ENCODE measurements around the gene CALCR.
"Not testable (repeated sequence)": the region's sequence is repeated elsewhere in the genome, so short reads cannot be mapped to it uniquely, and the experiment has no call there.

Gene CALCR

GRCh38 chr7:93530701-93531100 lies 43.8 kb downstream of the CALCR start:
- no peaks in the 10 kb centered on the region for H3K36me3 ChIP-seq (ENCODE audit: control insufficient read depth, insufficient read depth, low read length)
- H3K27me3 ChIP-seq (ENCODE audit: control insufficient read depth, insufficient read depth, low read length, poor library complexity, severe bottlenecking), result no peaks in the 10 kb centered on the region
- no peaks in the 10 kb centered on the region for H3K4me1 ChIP-seq (ENCODE audit: control insufficient read depth, insufficient read depth, low read length)
- no peaks in the 10 kb centered on the region for H3K9me3 ChIP-seq (ENCODE audit: control insufficient read depth, low read length)
- no peak overlapping the region for H3K27ac ChIP-seq (ENCODE audit: insufficient read depth, low read depth, low read length, poor library complexity, severe bottlenecking)
- H3K4me3 ChIP-seq (ENCODE audit: insufficient read depth, low read depth, low read length), result no peak overlapping the region

DNA sequence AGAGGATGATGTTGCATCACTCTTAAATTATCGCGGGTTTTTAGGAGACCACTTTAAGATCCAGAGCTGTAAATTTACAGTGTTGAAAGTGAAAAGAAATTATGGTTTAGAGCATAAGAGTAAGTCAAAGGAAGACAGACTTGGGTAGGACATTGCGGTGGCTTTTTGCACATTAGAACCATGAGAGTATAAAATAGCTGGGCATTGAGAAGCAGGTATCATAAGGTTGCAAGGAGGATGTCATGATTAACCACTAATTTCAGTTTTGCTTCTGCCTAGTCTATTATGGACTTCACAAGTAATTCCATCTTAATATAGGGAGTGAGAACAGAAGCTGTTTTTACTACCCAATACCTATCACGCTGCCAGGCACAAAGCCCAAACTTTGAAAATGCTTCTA lies 57.7 kb downstream of the CALCR start:
- Histone ChIP-seq H3K4me1 (ENCODE audit: control insufficient read depth, insufficient read depth, low read length) (no peaks in the 10 kb centered on the region), H3K36me3 (ENCODE audit: control insufficient read depth, insufficient read depth, low read length) (no peaks in the 10 kb centered on the region)

DNA sequence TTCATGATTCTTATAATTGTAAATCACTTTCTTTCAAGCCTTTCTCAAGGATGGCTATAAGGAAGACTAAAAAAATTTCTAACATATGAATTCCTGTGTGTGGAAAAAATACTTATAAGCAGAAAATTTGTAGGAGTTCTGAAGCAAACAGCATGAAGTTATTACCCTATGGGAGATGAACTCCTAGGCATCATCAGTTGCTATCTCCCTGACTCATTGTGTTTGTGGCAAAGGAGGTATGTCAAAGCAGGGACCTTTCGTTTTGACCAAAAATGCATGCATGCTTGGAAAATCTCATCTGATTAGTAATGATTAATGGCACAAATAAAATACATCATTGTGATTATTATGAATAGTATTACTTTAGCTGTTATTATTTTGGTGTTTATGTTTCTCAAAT lies 59.4 kb downstream of the CALCR start:
- 91% methylated on average over 1 of the region's 1 CpG; no CpG with 5 or more reads in 1 of the 2 experiments for WGBS, 2 experiments
- H3K36me3 ChIP-seq (ENCODE audit: control insufficient read depth, insufficient read depth, low read length), result no peaks in the 10 kb centered on the region
- no peaks in the 10 kb centered on the region for H3K9me3 ChIP-seq (ENCODE audit: control insufficient read depth, low read length)
- H3K4me1 ChIP-seq (ENCODE audit: control insufficient read depth, insufficient read depth, low read length), result no peaks in the 10 kb centered on the region
- H3K4me3 ChIP-seq (ENCODE audit: insufficient read depth, low read depth, low read length), result no peak overlapping the region
- no peak overlapping the region for H3K27ac ChIP-seq (ENCODE audit: insufficient read depth, low read depth, low read length, poor library complexity, severe bottlenecking)
- no peaks in the 10 kb centered on the region for H3K27me3 ChIP-seq (ENCODE audit: control insufficient read depth, insufficient read depth, low read length, poor library complexity, severe bottlenecking)

More for the DNA sequence above, 57.7 kb downstream of the CALCR start:
- Histone ChIP-seq H3K4me3 (ENCODE audit: insufficient read depth, low read depth, low read length) (no peak overlapping the region), H3K9me3 (ENCODE audit: control insufficient read depth, low read length) (no peaks in the 10 kb centered on the region), H3K27me3 (ENCODE audit: control insufficient read depth, insufficient read depth, low read length, poor library complexity, severe bottlenecking) (no peaks in the 10 kb centered on the region), H3K27ac (ENCODE audit: insufficient read depth, low read depth, low read length, poor library complexity, severe bottlenecking) (no peak overlapping the region)
- WGBS, 2 experiments, result 96 to 97% methylated on average over 4 of the region's 4 CpGs

DNA sequence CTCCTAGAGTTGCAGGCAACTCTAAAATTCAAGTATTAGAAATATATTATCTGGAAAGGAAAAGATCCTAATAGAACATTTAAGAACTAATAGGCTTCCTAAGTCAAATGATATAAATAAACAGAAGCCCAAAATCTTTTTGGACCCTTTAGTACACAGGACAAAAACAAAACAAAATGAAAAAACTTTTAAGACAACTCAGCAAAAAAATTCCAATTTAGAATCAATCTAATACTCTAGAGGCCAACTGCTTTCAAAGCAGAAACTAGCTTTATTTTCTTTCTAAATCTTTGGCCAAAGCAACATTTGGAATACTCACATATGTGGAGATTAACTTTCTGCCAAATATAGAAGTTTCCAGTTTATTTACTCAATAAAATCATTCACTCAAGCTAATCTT lies 65.2 kb downstream of the CALCR start:
- Histone ChIP-seq H3K4me1 (ENCODE audit: control insufficient read depth, insufficient read depth, low read length) (no peaks in the 10 kb centered on the region), H3K9me3 (ENCODE audit: control insufficient read depth, low read length) (no peaks in the 10 kb centered on the region), H3K27ac (ENCODE audit: insufficient read depth, low read depth, low read length, poor library complexity, severe bottlenecking) (no peak overlapping the region), H3K36me3 (ENCODE audit: control insufficient read depth, insufficient read depth, low read length) (no peaks in the 10 kb centered on the region), H3K4me3 (ENCODE audit: insufficient read depth, low read depth, low read length) (no peak overlapping the region), H3K27me3 (ENCODE audit: control insufficient read depth, insufficient read depth, low read length, poor library complexity, severe bottlenecking) (no peaks in the 10 kb centered on the region)

DNA sequence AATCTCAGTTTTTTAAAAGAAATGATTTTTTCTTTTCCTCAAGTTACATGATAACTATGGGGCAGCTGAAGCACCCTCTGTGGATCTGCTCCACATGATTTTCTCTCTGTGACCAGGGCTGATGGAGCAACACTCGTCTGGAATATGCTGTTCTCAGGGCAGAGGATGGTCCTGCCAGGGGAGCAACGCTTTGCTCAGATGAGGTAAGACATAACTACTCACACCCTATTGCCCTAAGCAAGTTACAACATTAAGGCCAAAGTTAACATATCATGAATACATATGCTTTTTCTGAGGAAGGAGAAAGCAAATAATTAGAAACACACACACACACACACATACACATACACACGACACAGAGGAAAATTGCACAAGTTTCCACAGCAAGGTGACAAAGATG lies 71.4 kb downstream of the CALCR start:
- Histone ChIP-seq H3K4me3 (ENCODE audit: insufficient read depth, low read depth, low read length) (no peak overlapping the region), H3K9me3 (ENCODE audit: control insufficient read depth, low read length) (no peaks in the 10 kb centered on the region), H3K36me3 (ENCODE audit: control insufficient read depth, insufficient read depth, low read length) (no peaks in the 10 kb centered on the region), H3K27me3 (ENCODE audit: control insufficient read depth, insufficient read depth, low read length, poor library complexity, severe bottlenecking) (no peaks in the 10 kb centered on the region), H3K4me1 (ENCODE audit: control insufficient read depth, insufficient read depth, low read length) (no peaks in the 10 kb centered on the region), H3K27ac (ENCODE audit: insufficient read depth, low read depth, low read length, poor library complexity, severe bottlenecking) (no peak overlapping the region)
- 93 to 98% methylated on average over 3 of the region's 3 CpGs for WGBS, 2 experiments

DNA sequence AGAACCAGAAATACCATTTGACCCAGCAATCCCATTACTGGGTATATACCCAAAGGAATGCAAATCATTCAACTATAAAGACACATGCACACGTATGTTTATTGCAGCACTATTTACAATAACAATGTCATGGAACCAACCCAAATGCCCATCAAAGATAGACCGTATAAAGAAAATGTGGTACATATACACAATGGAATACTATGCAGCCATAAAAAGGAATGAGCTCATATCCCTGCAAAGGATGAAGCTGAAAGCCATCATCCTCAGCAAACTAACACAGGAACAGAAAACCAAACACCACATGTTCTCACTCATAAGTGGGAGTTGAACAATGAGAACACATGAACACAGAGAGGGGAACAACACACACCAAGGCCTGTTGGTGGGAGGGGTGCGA lies 82.7 kb downstream of the CALCR start:
- H3K36me3 ChIP-seq (ENCODE audit: control insufficient read depth, insufficient read depth, low read length); H3K4me1 ChIP-seq (ENCODE audit: control insufficient read depth, insufficient read depth, low read length); H3K27ac ChIP-seq (ENCODE audit: insufficient read depth, low read depth, low read length, poor library complexity, severe bottlenecking); H3K4me3 ChIP-seq (ENCODE audit: insufficient read depth, low read depth, low read length); H3K27me3 ChIP-seq (ENCODE audit: control insufficient read depth, insufficient read depth, low read length, poor library complexity, severe bottlenecking); H3K9me3 ChIP-seq (ENCODE audit: control insufficient read depth, low read length): not testable (repeated sequence)
- WGBS, 2 experiments, result 83 to 96% methylated on average over 1 to 2 of the region's 3 CpGs

- Histone ChIP-seq H3K27me3 (ENCODE audit: control insufficient read depth, insufficient read depth, low read length, poor library complexity, severe bottlenecking) (no peaks in the 10 kb centered on the region), H3K27ac (ENCODE audit: insufficient read depth, low read depth, low read length, poor library complexity, severe bottlenecking) (peak overlapping the region; percentile 76), H3K9me3 (ENCODE audit: control insufficient read depth, low read length) (no peaks in the 10 kb centered on the region), H3K36me3 (ENCODE audit: control insufficient read depth, insufficient read depth, low read length) (no peaks in the 10 kb centered on the region), H3K4me1 (ENCODE audit: control insufficient read depth, insufficient read depth, low read length) (peaks cover 18% of the 10 kb centered on the region), H3K4me3 (ENCODE audit: insufficient read depth, low read depth, low read length) (no peak overlapping the region)
- 38 to 56% methylated on average over 2 of the region's 2 CpGs for WGBS, 2 experiments
These were observed 97.8 kb downstream of the CALCR start for GRCh38 chr7:93476491-93477344.

GRCh38 chr7:93475811-93476210 lies 98.7 kb downstream of the CALCR start:
- Histone ChIP-seq H3K27ac (ENCODE audit: insufficient read depth, low read depth, low read length, poor library complexity, severe bottlenecking) (no peak overlapping the region), H3K27me3 (ENCODE audit: control insufficient read depth, insufficient read depth, low read length, poor library complexity, severe bottlenecking) (no peaks in the 10 kb centered on the region), H3K4me1 (ENCODE audit: control insufficient read depth, insufficient read depth, low read length) (peaks cover 18% of the 10 kb centered on the region), H3K4me3 (ENCODE audit: insufficient read depth, low read depth, low read length) (no peak overlapping the region), H3K9me3 (ENCODE audit: control insufficient read depth, low read length) (no peaks in the 10 kb centered on the region), H3K36me3 (ENCODE audit: control insufficient read depth, insufficient read depth, low read length) (no peaks in the 10 kb centered on the region)
- 69 to 70% methylated on average over 3 to 4 of the region's 4 CpGs for WGBS, 2 experiments

- H3K4me3 ChIP-seq (ENCODE audit: insufficient read depth, low read depth, low read length), result no peak overlapping the region
- H3K9me3 ChIP-seq (ENCODE audit: control insufficient read depth, low read length), result no peaks in the 10 kb centered on the region
- peaks cover 13% of the 10 kb centered on the region for H3K4me1 ChIP-seq (ENCODE audit: control insufficient read depth, insufficient read depth, low read length)
- 82 to 93% methylated on average over 1 of the region's 2 CpGs for WGBS, 2 experiments
- H3K36me3 ChIP-seq (ENCODE audit: control insufficient read depth, insufficient read depth, low read length), result no peaks in the 10 kb centered on the region
- no peak overlapping the region for H3K27ac ChIP-seq (ENCODE audit: insufficient read depth, low read depth, low read length, poor library complexity, severe bottlenecking)
- H3K27me3 ChIP-seq (ENCODE audit: control insufficient read depth, insufficient read depth, low read length, poor library complexity, severe bottlenecking), result no peaks in the 10 kb centered on the region
These were observed 103.1 kb downstream of the CALCR start for GRCh38 chr7:93471456-93471855.

DNA sequence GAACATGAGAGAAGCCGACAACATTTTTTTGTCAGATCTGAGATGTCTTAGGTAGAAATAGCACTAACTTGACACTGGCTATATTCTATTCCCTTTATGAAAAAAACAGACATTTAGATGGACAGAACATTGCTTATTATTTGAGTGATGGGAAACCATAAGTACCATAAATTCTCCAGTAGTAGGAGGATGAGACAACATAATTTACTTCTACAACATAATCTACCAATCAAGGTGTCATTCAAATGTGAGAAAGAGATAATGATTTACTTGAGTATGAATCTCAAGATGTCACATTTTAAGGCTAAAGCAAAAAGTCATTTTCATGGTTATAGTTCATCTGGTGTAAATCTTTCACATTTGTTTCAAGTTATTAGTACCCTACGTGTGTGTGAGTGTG lies 110.8 kb downstream of the CALCR start:
- no peaks in the 10 kb centered on the region for H3K9me3 ChIP-seq (ENCODE audit: control insufficient read depth, low read length)
- H3K4me1 ChIP-seq (ENCODE audit: control insufficient read depth, insufficient read depth, low read length), result peaks cover 6% of the 10 kb centered on the region
- no peak overlapping the region for H3K27ac ChIP-seq (ENCODE audit: insufficient read depth, low read depth, low read length, poor library complexity, severe bottlenecking)
- no peak overlapping the region for H3K4me3 ChIP-seq (ENCODE audit: insufficient read depth, low read depth, low read length)
- no peaks in the 10 kb centered on the region for H3K27me3 ChIP-seq (ENCODE audit: control insufficient read depth, insufficient read depth, low read length, poor library complexity, severe bottlenecking)
- no peaks in the 10 kb centered on the region for H3K36me3 ChIP-seq (ENCODE audit: control insufficient read depth, insufficient read depth, low read length)
- WGBS, 2 experiments, result 91 to 96% methylated on average over 2 of the region's 2 CpGs

Data from ectodermal cell (in vitro differentiated cells).